ENCODE results near the gene UQCRC1. TPM values are rescaled to one million over a fixed set of nuclear protein-coding genes. Genes with fewer than 3 reads are reported as not detected.

Gene UQCRC1
- total RNA-seq = 245 and 256 TPM in 2 replicates

DNA sequence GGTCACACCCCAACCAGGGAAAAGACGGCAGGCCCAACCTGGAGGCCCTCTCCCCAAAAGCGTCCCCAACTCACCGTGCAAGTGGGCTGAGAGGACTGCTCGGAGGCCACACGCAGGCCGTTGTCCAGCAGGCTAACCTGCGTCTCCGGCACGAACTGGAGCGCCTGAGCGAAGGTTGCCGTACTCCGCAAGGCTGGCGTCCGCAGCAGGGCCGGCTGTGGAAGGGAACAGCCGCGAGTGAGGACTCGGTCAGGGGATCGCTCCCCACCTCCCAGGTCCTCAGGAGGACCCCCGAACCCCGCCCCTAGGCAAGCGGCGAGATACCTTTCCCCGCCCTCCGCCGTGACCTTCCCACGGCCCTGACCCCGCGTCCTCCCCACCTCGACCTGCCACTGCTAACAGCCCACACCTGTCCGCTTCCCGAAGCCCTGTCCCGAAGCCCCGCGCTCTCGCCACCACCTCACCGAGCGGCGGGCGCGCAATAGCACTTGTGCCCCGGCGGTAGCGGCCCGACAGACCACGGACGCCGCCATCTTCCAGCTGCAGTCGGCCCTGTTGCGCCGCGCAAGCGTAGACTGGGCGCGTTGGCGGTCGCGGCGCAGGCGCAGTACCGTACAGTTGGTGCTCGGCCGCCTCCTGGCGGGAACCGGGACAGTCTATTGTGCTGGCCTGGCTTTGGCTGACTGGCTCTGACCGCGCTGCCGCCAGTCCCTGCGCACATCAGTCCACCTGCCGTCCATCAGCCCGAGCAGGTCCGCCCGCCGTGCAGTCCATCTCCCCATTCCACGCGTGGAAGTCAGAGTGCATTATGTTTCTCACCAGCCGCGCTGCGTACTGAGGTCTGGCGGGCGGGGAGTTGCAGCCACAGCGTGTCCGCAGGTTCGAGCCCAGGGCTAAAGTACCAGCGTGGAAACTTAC is at the start of gene UQCRC1:
TSS of gene UQCRC1 (minus strand) at position 559 of the 918 bp plus-strand sequence. CDS start at position 533, 26 bp downstream.

DNA sequence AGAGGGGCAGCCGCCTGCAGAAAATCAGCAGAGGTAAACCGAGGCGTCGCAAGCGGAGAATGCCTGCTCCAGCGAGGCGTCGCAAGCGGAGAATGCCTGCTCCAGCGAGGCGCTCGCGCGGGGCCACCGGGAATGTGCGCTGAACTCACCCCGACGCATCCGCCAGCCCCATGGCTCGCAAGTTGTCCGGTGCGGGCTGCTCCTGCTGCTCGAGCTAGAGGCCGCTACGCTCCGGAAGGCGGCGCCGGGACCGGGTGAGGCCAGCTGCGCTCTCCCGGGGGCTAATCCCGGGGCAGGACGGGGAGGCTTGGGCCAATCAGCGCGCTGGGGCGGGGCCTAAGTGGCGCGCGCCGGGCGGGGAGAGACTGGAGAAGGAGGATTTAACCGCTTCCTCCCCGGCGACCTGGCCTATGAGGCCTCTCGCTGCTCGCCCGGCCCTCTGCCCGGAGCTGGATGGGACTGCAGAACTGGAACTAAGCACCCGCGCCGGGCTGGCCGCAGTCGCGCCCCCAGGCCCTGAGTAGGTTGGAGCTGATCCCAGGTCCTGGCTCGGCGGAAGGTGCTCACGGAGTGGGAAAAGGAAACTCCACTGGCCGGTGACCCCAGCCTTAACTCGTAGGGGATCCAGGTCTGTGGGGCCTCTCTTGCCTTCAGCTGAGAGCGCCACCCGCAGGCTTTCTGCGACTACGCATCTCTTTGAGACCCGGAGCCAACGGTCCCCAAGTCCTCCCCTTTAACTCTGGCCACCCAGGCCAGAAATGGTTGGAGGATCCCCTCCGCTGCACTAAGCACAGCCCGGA is 26.0 kb upstream of the UQCRC1 start, which contains the start of gene SLC26A6:
TSS of gene SLC26A6 (minus strand) at position 240 of the 800 bp plus-strand sequence. CDS start at position 172, 68 bp downstream.

DNA sequence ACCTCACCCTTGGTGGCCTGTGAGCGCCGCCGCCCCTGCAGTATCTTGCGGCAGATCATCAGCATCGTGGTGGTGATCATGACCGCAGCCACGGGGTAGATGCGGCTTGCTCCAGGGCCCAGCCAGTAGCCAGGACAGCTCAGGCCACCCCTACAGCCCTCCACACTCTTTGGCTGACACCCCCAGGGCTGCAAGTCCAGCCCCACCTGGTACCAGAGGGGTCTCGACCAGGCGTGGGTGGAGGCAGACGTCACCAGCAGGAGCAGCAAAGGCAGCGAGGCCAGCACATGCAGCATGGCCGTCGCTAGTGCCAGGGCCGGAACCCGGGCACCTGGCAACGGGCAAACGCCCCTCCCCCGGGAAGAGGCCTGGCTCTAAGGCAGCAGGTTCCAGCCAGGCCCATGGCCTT is 12.0 kb upstream of the UQCRC1 start, which contains the start of gene TMEM89:
TSS of gene TMEM89 (minus strand) at position 309 of the 409 bp plus-strand sequence. CDS start at position 296, 13 bp downstream.

DNA sequence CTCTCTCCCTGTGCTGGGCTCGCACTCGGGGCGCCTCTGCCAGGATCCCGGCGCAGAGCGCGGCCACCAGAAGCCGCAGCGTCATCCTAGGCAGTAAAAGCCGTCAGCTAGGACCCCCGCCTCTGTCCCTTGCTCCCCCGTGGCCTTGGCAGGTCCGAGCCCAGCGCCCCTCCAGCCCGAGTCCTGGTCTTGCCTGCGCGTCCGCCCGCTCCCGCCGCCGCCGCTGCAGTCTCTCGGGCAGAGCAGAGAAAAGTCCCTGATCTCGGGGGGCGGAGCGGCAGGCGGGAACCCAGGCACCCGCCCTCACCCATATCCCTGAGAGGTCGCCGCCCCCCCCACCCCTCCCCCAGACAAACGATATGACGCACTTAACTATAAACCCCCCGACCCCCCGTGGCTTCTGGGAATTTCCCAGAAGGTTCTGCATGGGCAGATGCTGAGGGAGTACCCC is 14.3 kb downstream of the UQCRC1 start, which contains the start of gene COL7A1:
TSS of gene COL7A1 (minus strand) at position 255 of the 451 bp plus-strand sequence. CDS start at position 85, 170 bp downstream.

DNA sequence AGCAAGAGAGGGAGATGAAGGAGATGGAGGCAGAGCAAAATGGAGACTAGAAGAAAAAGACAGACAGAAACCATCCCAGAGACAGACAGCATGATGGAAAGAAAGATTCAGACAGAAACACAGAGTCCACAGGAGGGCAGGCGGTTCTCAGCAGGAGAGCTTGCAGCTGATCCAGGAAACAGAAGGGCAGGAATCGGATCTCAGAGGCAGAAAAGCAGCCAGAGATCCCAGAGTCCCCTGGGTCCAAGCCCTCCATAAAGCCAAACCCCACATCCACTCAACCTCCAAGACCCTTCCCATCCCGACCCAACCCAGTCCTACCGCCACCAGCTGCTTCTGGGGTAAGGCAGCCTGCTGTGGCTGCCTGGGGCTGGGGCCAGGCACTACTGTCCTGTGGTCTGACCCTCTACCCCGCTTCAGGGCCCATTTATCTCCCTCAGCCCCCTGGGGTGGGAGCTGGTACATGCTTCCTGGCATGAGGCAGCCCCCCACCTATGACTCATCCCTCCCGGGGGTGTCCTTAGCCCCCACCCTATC is 46.0 kb downstream of the UQCRC1 start, which contains the start of gene UCN2:
TSS of gene UCN2 (minus strand) at position 400 of the 537 bp plus-strand sequence. CDS start 657 bp downstream, outside the sequence.

DNA sequence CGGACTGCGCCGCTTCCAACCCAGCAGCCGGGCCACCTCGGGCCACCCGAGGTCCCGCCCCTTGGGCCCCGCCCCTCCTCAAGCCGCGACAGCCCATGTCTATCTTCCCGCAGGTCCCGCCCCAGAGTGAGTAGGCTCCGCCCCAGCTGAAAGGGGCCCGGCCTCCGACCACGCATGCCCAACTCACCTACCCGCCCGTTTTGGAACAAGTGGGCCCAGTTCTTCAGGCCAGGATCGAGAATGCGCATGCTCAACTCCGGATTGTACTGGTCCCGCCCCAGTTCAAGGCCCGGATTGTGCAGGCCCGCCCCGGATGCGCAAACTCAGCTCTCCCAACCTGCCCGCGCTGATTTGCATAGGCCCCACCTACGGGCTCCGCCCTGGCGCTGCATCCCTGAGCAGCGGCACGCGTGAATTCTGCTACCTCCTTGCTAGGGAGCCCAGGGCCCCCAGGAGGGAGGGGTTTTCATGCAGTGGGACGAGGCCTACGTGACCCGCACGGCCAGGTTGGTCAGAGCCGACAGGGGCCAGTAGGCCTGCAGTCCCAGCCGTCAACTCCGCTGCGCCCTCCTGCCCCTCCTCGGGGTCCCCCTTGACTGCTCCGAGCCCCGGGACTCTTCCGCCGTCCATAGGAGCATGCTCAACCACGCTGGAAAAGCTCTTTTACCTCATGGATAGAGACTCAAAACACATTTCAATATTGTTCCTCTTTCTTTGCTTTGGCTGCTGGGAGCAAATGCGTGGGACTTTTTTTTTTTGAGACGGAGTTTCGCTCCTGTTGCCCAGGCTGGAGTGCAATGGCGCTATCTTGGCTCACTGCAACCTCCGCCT is 52.4 kb downstream of the UQCRC1 start, which contains the start of gene PFKFB4:
TSS of gene PFKFB4 (minus strand) at position 8 of the 831 bp plus-strand sequence. CDS start 26 bp downstream, outside the sequence.

Other genes with a start within 250 kb of the UQCRC1 start
- gene FBXW12, start 237.4 kb downstream of the UQCRC1 start, total RNA-seq = not detected in 2 replicates
- gene PLXNB1, start 179.6 kb downstream of the UQCRC1 start, total RNA-seq = 8.6 and 46.9 TPM in 2 replicates
- 10.7 and 13.1 TPM in 2 replicates for gene CCDC51, start 169.5 kb downstream of the UQCRC1 start, total RNA-seq
- 185 and 357 TPM in 2 replicates for gene TMA7, start 169.4 kb downstream of the UQCRC1 start, total RNA-seq
- gene ATRIP, start 162.9 kb downstream of the UQCRC1 start, total RNA-seq = 5.0 and 6.5 TPM in 2 replicates
- gene SHISA5, start 105.5 kb downstream of the UQCRC1 start, total RNA-seq = 93.1 and 126 TPM in 2 replicates
- 1.4 and 1.5 TPM in 2 replicates for gene PFKFB4, start 52.8 kb downstream of the UQCRC1 start, total RNA-seq
- gene UCN2, start 45.9 kb downstream of the UQCRC1 start, total RNA-seq = not detected in 2 replicates
- gene COL7A1, start 14.3 kb downstream of the UQCRC1 start, total RNA-seq = 0.25 and 0.32 TPM in 2 replicates
- not detected in 2 replicates for gene TMEM89, start 12.1 kb upstream of the UQCRC1 start, total RNA-seq
- 20.2 and 23.0 TPM in 2 replicates for gene SLC26A6, start 25.8 kb upstream of the UQCRC1 start, total RNA-seq
- gene CELSR3, start 53.2 kb upstream of the UQCRC1 start, total RNA-seq = 0.49 and 0.82 TPM in 2 replicates
- gene NCKIPSD, start 76.3 kb upstream of the UQCRC1 start, total RNA-seq = 4.7 and 7.9 TPM in 2 replicates
- 28.7 and 62.6 TPM in 2 replicates for gene IP6K2, start 107.6 kb upstream of the UQCRC1 start, total RNA-seq
- gene PRKAR2A, start 238.2 kb upstream of the UQCRC1 start, total RNA-seq = 22.0 and 35.4 TPM in 2 replicates

All from bladder microvascular endothelial cell (primary cell).